Stimulated activated naive B cell treated with anti-CD40 and anti-IgM and Interleukin-4, amounts not matched to agents 10 μg/mL and 1 μg/mL and 100 μg/mL, for 72 hours (primary cell): ENCODE data around the gene PPP1R3C.

Source experiments
- ATAC-seq, 2 donors: fragments of 150-1000 bp; cut with Tn5 transposase; replicated peaks; 2 replicates each; pipeline ENCODE4 v1.10.0; 2021; ENCODE audit warnings: moderate library complexity in 1 of 2
- DNase-seq: peaks from one replicate; pipeline ENCODE4 v3.0.0; 2021
- H3K27ac Mint-ChIP-seq: one replicate; pipeline ENCODE4 v1.8.0; 2022; ENCODE audit warnings: mild to moderate bottlenecking, mixed read lengths
- H3K27me3 Mint-ChIP-seq, 2 donors: one replicate each; pipeline ENCODE4 v1.8.0; 2022; ENCODE audit warnings: mixed read lengths in 2 of 2
- H3K36me3 Mint-ChIP-seq, 2 donors: one replicate each; pipeline ENCODE4 v1.8.0; 2022; ENCODE audit warnings: mixed read lengths in 2 of 2, mild to moderate bottlenecking in 1 of 2
- H3K4me1 Mint-ChIP-seq, 2 donors: one replicate each; pipeline ENCODE4 v1.8.0; 2022; ENCODE audit warnings: mixed read lengths in 2 of 2, mild to moderate bottlenecking in 1 of 2
- H3K4me3 Mint-ChIP-seq, 2 donors: one replicate each; pipeline ENCODE4 v1.8.0; 2022; ENCODE audit warnings: mild to moderate bottlenecking in 2 of 2, mixed read lengths in 2 of 2, moderate library complexity in 1 of 2
- H3K9me3 Mint-ChIP-seq, 2 donors: one replicate each; pipeline ENCODE4 v1.8.0; 2022; ENCODE audit warnings: mixed read lengths in 2 of 2, mild to moderate bottlenecking in 1 of 2

The PPP1R3C gene

DNA sequence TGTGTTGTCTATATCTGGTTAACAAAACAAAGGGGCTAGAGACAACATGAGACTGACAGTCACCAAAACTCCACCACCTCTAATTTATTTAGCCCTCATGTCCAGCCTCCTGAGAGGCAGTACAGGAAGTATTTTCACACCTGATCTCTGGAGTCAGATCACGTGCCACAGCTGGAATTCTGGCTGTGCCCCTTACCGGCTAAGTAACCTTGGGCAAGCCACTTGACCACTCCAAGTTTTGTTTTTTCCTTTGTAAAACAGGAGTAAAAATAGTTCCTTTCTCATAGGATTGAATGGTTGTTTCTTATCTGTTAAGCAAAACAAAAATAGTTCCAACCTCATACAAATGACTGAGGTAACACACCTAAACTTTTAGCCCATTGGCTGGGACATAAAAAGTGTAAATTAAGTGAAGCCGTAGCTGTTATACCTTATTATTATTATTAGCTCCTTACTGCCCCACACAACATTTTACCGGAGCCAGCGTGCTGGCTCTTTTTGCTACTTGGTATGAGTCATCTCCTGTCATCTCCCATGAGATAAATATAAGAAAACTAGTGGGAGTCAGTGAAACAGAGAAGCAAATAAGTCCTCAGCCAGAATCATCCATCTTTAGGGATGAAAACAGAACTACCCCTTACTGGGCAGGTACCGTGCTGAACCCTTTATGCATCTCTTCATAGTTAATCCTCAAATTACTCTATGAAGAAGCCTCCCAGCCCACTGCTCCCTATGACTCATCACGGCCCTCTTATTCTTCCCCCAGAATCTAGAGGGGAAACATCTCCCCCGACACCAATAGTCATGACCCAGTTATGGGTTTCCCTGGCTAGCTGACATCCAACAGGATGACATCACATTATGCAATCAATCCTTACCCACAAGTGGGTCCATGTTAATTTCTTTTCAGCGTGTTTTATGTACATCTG lies 44.9 kb downstream of the PPP1R3C start:
- Mint-ChIP-seq H3K27me3 (peaks cover 30 to 38% of the 10 kb centered on the region in 2 donors), H3K27ac (no peak overlapping the region), H3K9me3 (no peaks in the 10 kb centered on the region), H3K4me3 (no peak overlapping the region), H3K4me1 (no peaks in the 10 kb centered on the region), H3K36me3 (no peaks in the 10 kb centered on the region)
- ATAC-seq (no peak), DNase-seq (no peak)

DNA sequence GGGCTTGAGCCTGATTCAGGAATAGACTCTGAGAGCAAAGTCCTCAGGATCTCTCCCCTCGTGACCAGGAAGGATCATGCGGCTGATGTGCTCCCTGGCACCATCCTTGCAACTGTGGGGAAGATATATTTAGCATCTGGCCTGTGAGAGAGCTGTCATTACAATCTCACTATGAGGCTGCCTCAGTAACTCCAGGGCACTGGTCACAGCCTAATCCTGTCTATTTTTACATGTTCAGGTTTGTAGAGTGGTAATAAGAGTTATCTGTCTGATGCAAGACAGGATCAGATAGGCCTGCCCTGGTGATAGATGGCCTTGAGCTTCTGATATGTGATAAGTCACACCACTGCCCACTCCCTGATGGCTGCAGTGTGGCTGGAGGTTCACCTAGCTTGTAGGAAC lies 50.7 kb downstream of the PPP1R3C start:
- Mint-ChIP-seq H3K27ac (no peak overlapping the region), H3K36me3 (no peaks in the 10 kb centered on the region), H3K4me3 (no peak overlapping the region), H3K9me3 (peaks cover 5% of the 10 kb centered on the region in 2 donors), H3K4me1 (no peaks in the 10 kb centered on the region), H3K27me3 (peaks cover 21 to 22% of the 10 kb centered on the region in 2 donors)
- DNase-seq (no peak), ATAC-seq (no peak)

DNA sequence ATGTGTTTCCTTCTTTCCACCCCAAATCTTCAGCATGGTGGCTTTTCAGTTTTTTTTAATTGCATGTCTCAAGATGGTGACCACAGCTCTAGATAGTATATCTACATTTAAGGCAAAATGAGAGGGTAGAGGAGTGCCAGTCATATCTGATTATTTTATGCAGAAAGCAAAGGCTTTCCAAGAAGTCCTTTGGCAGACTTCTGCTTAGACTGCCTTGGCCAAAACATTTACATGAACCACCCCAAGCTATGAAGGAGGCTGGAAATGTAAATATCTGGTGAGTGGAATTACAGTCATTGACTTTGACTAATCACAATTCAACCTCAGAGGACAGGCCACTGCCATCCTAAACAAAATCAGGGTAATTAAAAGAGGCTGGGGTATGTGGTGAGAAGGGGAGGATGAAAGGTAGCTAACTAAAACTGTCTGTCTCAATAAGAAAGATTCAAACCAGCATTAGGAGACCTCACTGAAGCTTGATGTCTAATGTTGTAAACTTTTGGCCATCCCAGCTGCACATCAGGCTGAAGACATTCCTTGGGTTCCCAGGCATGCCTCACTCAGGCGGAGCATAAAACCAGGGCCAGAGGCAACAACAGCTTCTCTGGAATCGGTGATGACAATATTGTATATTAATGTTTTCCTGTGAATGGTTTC lies 53.4 kb downstream of the PPP1R3C start:
- ATAC-seq: no peak
- Mint-ChIP-seq H3K9me3 (peaks cover 5 to 7% of the 10 kb centered on the region in 2 donors), H3K4me1 (no peaks in the 10 kb centered on the region), H3K4me3 (no peak overlapping the region), H3K36me3 (no peaks in the 10 kb centered on the region), H3K27ac (no peak overlapping the region), H3K27me3 (peaks cover 11 to 24% of the 10 kb centered on the region in 2 donors)
- no peak for DNase-seq
